ENCODE data around the gene MPI.

GRCh38 chr15:74908635-74909034, 18.8 kb downstream of the MPI start:
- TF ChIP-seq FOXA1 (IDR thresholded peaks at IDR 0.05) (no peak), ELF4 (IDR thresholded peaks at IDR 0.05) (no peak), ARNT (IDR thresholded peaks at IDR 0.05) (no peak), LEF1 (IDR thresholded peaks at IDR 0.05; ENCODE audit: borderline replicate concordance) (no peak), SP1 (IDR thresholded peaks at IDR 0.05) (no peak), FOXM1 (IDR thresholded peaks at IDR 0.05; ENCODE audit: borderline replicate concordance) (no peak), NFRKB (IDR thresholded peaks at IDR 0.05) (no peak), PKNOX1 (IDR thresholded peaks at IDR 0.05) (no peak), L3MBTL2 (conservative IDR thresholded peaks at IDR 0.05) (no peak)

All from HEK293T (cell line).